CD4-positive, alpha-beta memory T cell (primary cell): ENCODE results near the gene STAG1. TPM values are rescaled to one million over a fixed set of nuclear protein-coding genes. Genes with fewer than 3 reads are reported as not detected.
"Not testable (repeated sequence)": the region's sequence is repeated elsewhere in the genome, so short reads cannot be mapped to it uniquely, and the experiment has no call there.

Experiments used
- CTCF ChIA-PET: fragments of 350-600 bp; sonication (Branson Sonifier 250); formaldehyde crosslinking; loops from one replicate; lab custom pipeline; 2021; ENCODE audit warnings: inconsistent platforms; ENCODE audit not compliant: partially characterized antibody; lab: Charles Lee
- POLR2A ChIA-PET: fragments of 350-600 bp; sonication (Branson Sonifier 250); formaldehyde crosslinking; loops from one replicate; lab custom pipeline; 2021; ENCODE audit not compliant: partially characterized antibody; lab: Charles Lee
- DNase-seq, 5 donors: peaks; one replicate each; pipeline versions ENCODE4 v3.0.0 to v3.0.0-alpha.2; 2020 to 2022; ENCODE audit warnings: mixed read lengths in 1 of 5
- H3K27ac ChIP-seq: one replicate; pipeline ENCODE4 v1.7.0; 2013; ENCODE audit warnings: low read depth, low read length
- H3K27me3 ChIP-seq: 2 replicates; pipeline ENCODE4 v1.7.0; 2013; ENCODE audit warnings: mild to moderate bottlenecking, low read length, moderate library complexity; ENCODE audit not compliant: insufficient read depth
- H3K36me3 ChIP-seq: 2 replicates; pipeline ENCODE4 v1.7.0; 2013; ENCODE audit warnings: mild to moderate bottlenecking, low read length, moderate library complexity; ENCODE audit not compliant: insufficient read depth
- H3K4me1 ChIP-seq: 2 replicates; pipeline ENCODE4 v1.7.0; 2013; ENCODE audit warnings: mild to moderate bottlenecking, low read length, moderate library complexity; ENCODE audit not compliant: insufficient read depth
- H3K4me3 ChIP-seq, 2 donors: one replicate each; pipeline ENCODE4 v1.7.0; 2013; ENCODE audit warnings: low read length in 2 of 2, mild to moderate bottlenecking in 1 of 2
- H3K9me3 ChIP-seq, 2 donors: one replicate each; pipeline ENCODE4 v1.7.0; 2013; ENCODE audit warnings: low read length in 2 of 2, control low read depth in 1 of 2; ENCODE audit not compliant: control insufficient read depth in 1 of 2
- H3K27ac Mint-ChIP-seq, 7 donors: one replicate each; pipeline ENCODE4 v1.8.0; 2020 to 2021; ENCODE audit warnings: mixed read lengths in 7 of 7, mild to moderate bottlenecking in 6 of 7, inconsistent platforms in 3 of 7, moderate library complexity in 3 of 7
- H3K27me3 Mint-ChIP-seq, 2 donors: one replicate each; pipeline ENCODE4 v1.8.0; 2020 to 2021; ENCODE audit warnings: mixed read lengths in 2 of 2
- H3K36me3 Mint-ChIP-seq, 2 donors: one replicate each; pipeline ENCODE4 v1.8.0; 2020 to 2021; ENCODE audit warnings: mixed read lengths in 2 of 2, inconsistent platforms in 1 of 2, mild to moderate bottlenecking in 1 of 2
- H3K4me1 Mint-ChIP-seq, 4 donors: one replicate each; pipeline ENCODE4 v1.8.0; 2020 to 2021; ENCODE audit warnings: mixed read lengths in 4 of 4, mild to moderate bottlenecking in 1 of 4
- H3K4me3 Mint-ChIP-seq, 8 donors: one replicate each; pipeline ENCODE4 v1.8.0; 2020 to 2021; ENCODE audit warnings: mixed read lengths in 8 of 8, mild to moderate bottlenecking in 7 of 8, moderate library complexity in 6 of 8, inconsistent platforms in 3 of 8
- H3K9me3 Mint-ChIP-seq, 8 donors: one replicate each; pipeline ENCODE4 v1.8.0; 2020 to 2021; ENCODE audit warnings: mixed read lengths in 8 of 8, mild to moderate bottlenecking in 5 of 8, inconsistent platforms in 3 of 8, moderate library complexity in 1 of 8
- intact Hi-C: fragments of 100-400 bp; cut with micrococcal nuclease; formaldehyde crosslinking; loops from one replicate; pipeline ENCODE4 v1.15.1; 2023
- polyA plus RNA-seq, 2 donors: library from polyadenylated mRNA; unstranded; fragments of 300-500 nt; fragmentation: Illumina TruSeq; gene quantifications; one replicate each; pipeline ENCODE4 v1.2.3, GENCODE V29; 2021
- total RNA-seq, 2 experiments: library from RNA; stranded (reverse); gene quantifications; one replicate each; pipeline ENCODE4 v1.2.3, GENCODE V29; 2021

Gene STAG1
- total and polyA plus RNA-seq, 4 experiments from 2014 or later: 17.6 to 56.1 (median 37.1) TPM

GRCh38 chr3:136516095-136516494 is 236.1 kb downstream of the STAG1 start:
- no peaks in the 10 kb centered on the region for H3K9me3 ChIP-seq
- intact Hi-C loops: no loop called here
- no peaks in the 10 kb centered on the region for H3K27me3 ChIP-seq
- ChIA-PET POLR2A (no interaction called here), CTCF (interaction anchor here (1.0 kb wide), 1 partner anchor 237 kb away, joined by 3 read pairs; no protein-coding TSS in a partner anchor)
- no peak overlapping the region for H3K4me3 Mint-ChIP-seq
- no peaks in the 10 kb centered on the region for H3K4me1 ChIP-seq
- H3K27ac Mint-ChIP-seq: no peak overlapping the region
- H3K4me3 ChIP-seq: no peak overlapping the region
- DNase-seq: no peak
- no peaks in the 10 kb centered on the region for H3K9me3 Mint-ChIP-seq
- H3K36me3 Mint-ChIP-seq: peaks cover 24 to 25% of the 10 kb centered on the region in 2 donors
- peaks cover 0 to 8% (median 5%) of the 10 kb centered on the region in 4 donors for H3K4me1 Mint-ChIP-seq
- no peaks in the 10 kb centered on the region for H3K36me3 ChIP-seq
- H3K27me3 Mint-ChIP-seq: no peaks in the 10 kb centered on the region
- H3K27ac ChIP-seq: no peak overlapping the region

GRCh38 chr3:136514533-136514932 is 237.6 kb downstream of the STAG1 start:
- Mint-ChIP-seq H3K27ac (peak overlapping the region in 1 of 7 donors; percentile 35), H3K36me3 (peaks cover 21 to 24% of the 10 kb centered on the region in 2 donors)
- H3K4me1 Mint-ChIP-seq, POLR2A ChIA-PET, H3K27me3 ChIP-seq, H3K9me3 Mint-ChIP-seq, H3K27me3 Mint-ChIP-seq, DNase-seq, H3K27ac ChIP-seq, H3K4me3 Mint-ChIP-seq, H3K4me1 ChIP-seq, CTCF ChIA-PET, H3K36me3 ChIP-seq, intact Hi-C loops, H3K9me3 ChIP-seq, H3K4me3 ChIP-seq: not testable (repeated sequence)

GRCh38 chr3:136513367-136513766 is 238.8 kb downstream of the STAG1 start:
- Histone ChIP-seq H3K27me3 (no peaks in the 10 kb centered on the region), H3K27ac (no peak overlapping the region), H3K9me3 (no peaks in the 10 kb centered on the region), H3K36me3 (no peaks in the 10 kb centered on the region), H3K4me1 (no peaks in the 10 kb centered on the region), H3K4me3 (no peak overlapping the region)
- Mint-ChIP-seq H3K36me3 (peaks cover 25 to 28% of the 10 kb centered on the region in 2 donors), H3K9me3 (no peaks in the 10 kb centered on the region), H3K27ac (no peak overlapping the region), H3K4me3 (no peak overlapping the region), H3K4me1 (peaks cover 0 to 8% (median 5%) of the 10 kb centered on the region in 4 donors), H3K27me3 (no peaks in the 10 kb centered on the region)
- intact Hi-C loops: no loop called here
- no peak for DNase-seq
- ChIA-PET POLR2A (no interaction called here), CTCF (no interaction called here)

GRCh38 chr3:136512381-136512780 is 239.8 kb downstream of the STAG1 start:
- H3K4me1 ChIP-seq: no peaks in the 10 kb centered on the region
- CTCF ChIA-PET: interaction anchor here (2.1 kb wide), 1 partner anchor 240 kb away, joined by 8 read pairs; the partner anchor contains the start of gene STAG1
- POLR2A ChIA-PET: no interaction called here
- DNase-seq: no peak
- H3K9me3 Mint-ChIP-seq: no peaks in the 10 kb centered on the region
- H3K9me3 ChIP-seq: no peaks in the 10 kb centered on the region
- no peaks in the 10 kb centered on the region for H3K27me3 ChIP-seq
- H3K4me1 Mint-ChIP-seq: peaks cover 0 to 11% (median 5%) of the 10 kb centered on the region in 4 donors
- peaks cover 24 to 25% of the 10 kb centered on the region in 2 donors for H3K36me3 Mint-ChIP-seq
- no peaks in the 10 kb centered on the region for H3K36me3 ChIP-seq
- H3K27me3 Mint-ChIP-seq: no peaks in the 10 kb centered on the region
- peak overlapping the region in 2 of 7 donors; percentile 5 to 18 for H3K27ac Mint-ChIP-seq
- H3K27ac ChIP-seq: no peak overlapping the region
- no peak overlapping the region for H3K4me3 Mint-ChIP-seq
- no peak overlapping the region for H3K4me3 ChIP-seq
- intact Hi-C loops: no loop called here

- intact Hi-C loops: no loop called here
- ChIA-PET POLR2A (no interaction called here), CTCF (no interaction called here)
- no peak overlapping the region for H3K4me3 Mint-ChIP-seq
- Histone ChIP-seq H3K9me3 (no peaks in the 10 kb centered on the region), H3K36me3 (no peaks in the 10 kb centered on the region), H3K27ac (no peak overlapping the region), H3K27me3 (no peaks in the 10 kb centered on the region), H3K4me1 (no peaks in the 10 kb centered on the region), H3K4me3 (no peak overlapping the region)
- H3K9me3 Mint-ChIP-seq: no peaks in the 10 kb centered on the region
- DNase-seq: no peak
- H3K36me3 Mint-ChIP-seq: peaks cover 25 to 37% of the 10 kb centered on the region in 2 donors
- H3K27ac Mint-ChIP-seq: peak overlapping the region in 1 of 7 donors; percentile 70
- no peaks in the 10 kb centered on the region for H3K27me3 Mint-ChIP-seq
- peaks cover 0 to 8% (median 4%) of the 10 kb centered on the region in 4 donors for H3K4me1 Mint-ChIP-seq
These were observed 246.5 kb downstream of the STAG1 start for GRCh38 chr3:136505676-136506075.

GRCh38 chr3:136503056-136503455 is 249.1 kb downstream of the STAG1 start:
- Histone ChIP-seq H3K4me1 (no peaks in the 10 kb centered on the region), H3K4me3 (no peak overlapping the region), H3K9me3 (no peaks in the 10 kb centered on the region), H3K27ac (no peak overlapping the region), H3K36me3 (peaks cover 4% of the 10 kb centered on the region), H3K27me3 (no peaks in the 10 kb centered on the region)
- peak overlapping the region in 3 of 7 donors; percentile 20 to 70 (median 35) for H3K27ac Mint-ChIP-seq
- H3K4me3 Mint-ChIP-seq: no peak overlapping the region
- intact Hi-C loops: no loop called here
- peaks cover 0 to 8% (median 4%) of the 10 kb centered on the region in 4 donors for H3K4me1 Mint-ChIP-seq
- H3K36me3 Mint-ChIP-seq: peaks cover 26 to 33% of the 10 kb centered on the region in 2 donors
- no peak for DNase-seq
- ChIA-PET POLR2A (no interaction called here), CTCF (interaction anchor here (1.4 kb wide), 1 partner anchor 250 kb away, joined by 4 read pairs; the partner anchor contains the start of gene STAG1)
- no peaks in the 10 kb centered on the region for H3K27me3 Mint-ChIP-seq
- H3K9me3 Mint-ChIP-seq: no peaks in the 10 kb centered on the region

- H3K9me3 Mint-ChIP-seq: peaks cover 0 to 8% (median 0%) of the 10 kb centered on the region in 8 donors
- CTCF ChIA-PET: no interaction called here
These were observed 253.2 kb downstream of the STAG1 start for GRCh38 chr3:136498919-136499447.

More at GRCh38 chr3:136498919-136499447, 253.2 kb downstream of the STAG1 start:
- Histone ChIP-seq H3K4me1 (no peaks in the 10 kb centered on the region), H3K27ac (no peak overlapping the region), H3K9me3 (no peaks in the 10 kb centered on the region), H3K4me3 (no peak overlapping the region), H3K36me3 (peaks cover 4% of the 10 kb centered on the region), H3K27me3 (no peaks in the 10 kb centered on the region)
- H3K27me3 Mint-ChIP-seq: no peaks in the 10 kb centered on the region
- DNase-seq: no peak
- peaks cover 42 to 50% of the 10 kb centered on the region in 2 donors for H3K36me3 Mint-ChIP-seq
- H3K27ac Mint-ChIP-seq: peak overlapping the region in 1 of 7 donors; percentile 39
- intact Hi-C loops: no loop called here
- peaks cover 0 to 4% (median 2%) of the 10 kb centered on the region in 4 donors for H3K4me1 Mint-ChIP-seq
- no peak overlapping the region for H3K4me3 Mint-ChIP-seq
- POLR2A ChIA-PET: no interaction called here
